Kidney (tissue), 14 donors: ENCODE results near the gene NLRC5. TPM values are rescaled to one million over a fixed set of nuclear protein-coding genes. Genes with fewer than 3 reads are reported as not detected.

Source experiments
- DNase-seq, 5 donors: peaks; one replicate each; pipeline ENCODE4 v3.0.0-alpha.2; 2013 to 2020
- FAIRE-seq: peaks from 2 replicates; lab custom pipeline; 2012; peaks lifted over from hg19 to GRCh38; lab: Jason Lieb, UNC
- H3K27ac ChIP-seq, 2 donors: one replicate each; pipeline ENCODE4 v1.7.0; 2013; ENCODE audit warnings: low read depth in 2 of 2, low read length in 2 of 2, inconsistent platforms in 1 of 2
- H3K27me3 ChIP-seq: one replicate; pipeline ENCODE4 v1.7.1; 2013; ENCODE audit warnings: low read length, inconsistent platforms; ENCODE audit not compliant: control insufficient read depth, insufficient read depth
- H3K36me3 ChIP-seq, 3 donors: one replicate each; pipeline versions ENCODE4 v1.7.0 to v1.7.1; 2013; ENCODE audit warnings: low read length in 3 of 3, control low read depth in 1 of 3, inconsistent platforms in 1 of 3; ENCODE audit not compliant: insufficient read depth in 3 of 3, control insufficient read depth in 2 of 3
- H3K4me1 ChIP-seq, 3 donors: one replicate each; pipeline versions ENCODE4 v1.7.0 to v1.7.1; 2013; ENCODE audit warnings: low read length in 3 of 3, inconsistent platforms in 1 of 3, low read depth in 1 of 3; ENCODE audit not compliant: control insufficient read depth in 2 of 3, insufficient read depth in 2 of 3
- H3K4me3 ChIP-seq, 3 donors: one replicate each; pipeline versions ENCODE4 v1.7.0 to v1.8.1; 2013; ENCODE audit warnings: low read length in 3 of 3, control low read depth in 1 of 3, inconsistent platforms in 1 of 3
- H3K9ac ChIP-seq, 3 donors: one replicate each; pipeline versions ENCODE4 v1.7.0 to v1.7.1; 2013; ENCODE audit warnings: low read length in 3 of 3, control low read depth in 1 of 3, inconsistent platforms in 1 of 3
- H3K9me3 ChIP-seq, 3 donors: one replicate each; pipeline versions ENCODE4 v1.7.0 to v1.7.1; 2013; ENCODE audit warnings: low read length in 3 of 3, control low read depth in 1 of 3, inconsistent platforms in 1 of 3; ENCODE audit not compliant: control insufficient read depth in 2 of 3, insufficient read depth in 1 of 3
- CTCF ChIP-seq: IDR thresholded peaks from 3 replicates; pipeline ENCODE4 v1.5.1; 2012; ENCODE audit warnings: mild to moderate bottlenecking, moderate library complexity, borderline replicate concordance; ENCODE audit not compliant: insufficient read depth; ENCODE audit errors: extremely low read depth
- intact Hi-C: fragments of 100-400 bp; cut with DNase I; formaldehyde crosslinking; loops from one replicate; pipeline ENCODE4 v1.11.1; 2022
- polyA plus RNA-seq: library from polyadenylated mRNA; stranded (reverse); fragments of 350-450 nt; fragmentation: Illumina TruSeq; extraction: RNeasy Lipid Tissue Mini Kit (QIAGEN cat#74804); gene quantifications from one replicate; pipeline ENCODE4 v1.2.3, GENCODE V29; 2014; ENCODE audit warnings: low read depth, low replicate concordance; ENCODE audit not compliant: insufficient read depth
- total RNA-seq: library from RNA; stranded (reverse); fragmentation: NEBNext Ultra II Directional; extraction: Animal tissue kit (Norgen Biotek cat#: 25700); gene quantifications from one replicate; pipeline ENCODE4 v1.2.1, GENCODE V29; 2021
- donor health status: control.
- donor health status: control.
- donor health status: control.
- donor health status: control.
- donor health status: control.
- donor health status: DM: yes; HTN: yes; CAD: no.
- donor health status: Normal renal cell carcinoma (clear cell type).

NLRC5 gene
- total and polyA plus RNA-seq, 2 donors from 2014 or later = 7.1 to 55.6 TPM

- Histone ChIP-seq H3K4me1 (peaks cover 2 to 10% (median 4%) of the 10 kb centered on the region in 3 donors), H3K4me3 (no peak overlapping the region), H3K27ac (no peak overlapping the region), H3K27me3 (no peaks in the 10 kb centered on the region), H3K36me3 (no peaks in the 10 kb centered on the region), H3K9ac (no peak overlapping the region), H3K9me3 (no peaks in the 10 kb centered on the region)
- FAIRE-seq (no peak), DNase-seq (no peak)
- intact Hi-C loops = loop anchor here (10.0 kb wide), 1 partner anchor 75 kb away; no protein-coding TSS in a partner anchor
- TF ChIP-seq CTCF = no peak
Measured at GRCh38 chr16:57049678-57050077, 60.3 kb downstream of the NLRC5 start.

DNA sequence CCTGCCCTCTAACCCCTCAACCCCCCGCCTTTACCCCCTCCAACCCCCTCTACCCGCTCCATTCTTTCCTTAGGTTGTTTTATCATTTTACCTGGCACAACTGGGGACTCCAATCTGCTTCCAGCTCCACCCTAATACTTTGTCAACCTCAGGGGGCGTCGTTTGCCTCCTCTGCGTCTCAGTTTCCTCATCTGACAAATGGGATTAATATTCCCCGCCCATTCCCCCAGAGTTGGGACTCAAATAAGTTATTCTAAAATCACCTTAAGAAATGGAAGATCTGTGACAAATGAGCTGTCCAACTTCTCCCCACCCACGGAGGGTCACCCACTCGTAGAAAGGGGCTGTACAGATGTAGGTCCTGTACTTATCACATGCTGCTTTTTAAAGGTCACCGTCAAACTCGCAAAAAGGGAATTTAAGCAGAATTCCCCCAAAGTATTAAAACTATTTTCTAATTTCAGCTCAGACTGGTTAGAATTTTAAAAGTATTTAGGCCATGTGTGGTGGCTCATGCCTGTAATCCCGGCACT lies 62.4 kb downstream of the NLRC5 start:
- Histone ChIP-seq H3K36me3 (peaks cover 0 to 2% (median 0%) of the 10 kb centered on the region in 3 donors), H3K9ac (no peak overlapping the region), H3K4me3 (no peak overlapping the region), H3K4me1 (no peaks in the 10 kb centered on the region), H3K9me3 (no peaks in the 10 kb centered on the region), H3K27ac (no peak overlapping the region), H3K27me3 (no peaks in the 10 kb centered on the region)
- DNase-seq = no peak
- intact Hi-C loops = no loop called here
- FAIRE-seq = no peak
- no peak for TF ChIP-seq CTCF

GRCh38 chr16:57053206-57053605 lies 63.8 kb downstream of the NLRC5 start:
- Histone ChIP-seq H3K9me3 (no peaks in the 10 kb centered on the region), H3K4me1 (no peaks in the 10 kb centered on the region), H3K9ac (no peak overlapping the region), H3K27me3 (no peaks in the 10 kb centered on the region), H3K27ac (no peak overlapping the region), H3K4me3 (no peak overlapping the region), H3K36me3 (peaks cover 0 to 2% (median 0%) of the 10 kb centered on the region in 3 donors)
- TF ChIP-seq CTCF = no peak
- intact Hi-C loops = no loop called here
- DNase-seq (no peak), FAIRE-seq (no peak)

GRCh38 chr16:57054338-57054737 lies 65.0 kb downstream of the NLRC5 start:
- H3K27me3 ChIP-seq = no peaks in the 10 kb centered on the region
- FAIRE-seq (no peak), DNase-seq (no peak)
- TF ChIP-seq CTCF = no peak
- no peak overlapping the region for H3K4me3 ChIP-seq
- no peak overlapping the region for H3K9ac ChIP-seq
- no peak overlapping the region for H3K27ac ChIP-seq
- no peaks in the 10 kb centered on the region for H3K9me3 ChIP-seq
- intact Hi-C loops = no loop called here
- peaks cover 0 to 2% (median 0%) of the 10 kb centered on the region in 3 donors for H3K36me3 ChIP-seq
- H3K4me1 ChIP-seq = no peaks in the 10 kb centered on the region
